GM12801 (cell line): Measurements from ENCODE around the gene NUDCD3.

Source experiments
- CTCF ChIP-seq: IDR thresholded peaks from one replicate; pipeline ENCODE4 v1.5.1; 2011; ENCODE audit warnings: control low read depth; ENCODE audit not compliant: insufficient read length; ENCODE audit errors: extremely low read depth

Gene NUDCD3

GRCh38 chr7:44451123-44451522, 39.3 kb downstream of the NUDCD3 start:
- no peak for TF ChIP-seq CTCF

- no peak for TF ChIP-seq CTCF
Measured at GRCh38 chr7:44449584-44449928, 40.9 kb downstream of the NUDCD3 start.

DNA sequence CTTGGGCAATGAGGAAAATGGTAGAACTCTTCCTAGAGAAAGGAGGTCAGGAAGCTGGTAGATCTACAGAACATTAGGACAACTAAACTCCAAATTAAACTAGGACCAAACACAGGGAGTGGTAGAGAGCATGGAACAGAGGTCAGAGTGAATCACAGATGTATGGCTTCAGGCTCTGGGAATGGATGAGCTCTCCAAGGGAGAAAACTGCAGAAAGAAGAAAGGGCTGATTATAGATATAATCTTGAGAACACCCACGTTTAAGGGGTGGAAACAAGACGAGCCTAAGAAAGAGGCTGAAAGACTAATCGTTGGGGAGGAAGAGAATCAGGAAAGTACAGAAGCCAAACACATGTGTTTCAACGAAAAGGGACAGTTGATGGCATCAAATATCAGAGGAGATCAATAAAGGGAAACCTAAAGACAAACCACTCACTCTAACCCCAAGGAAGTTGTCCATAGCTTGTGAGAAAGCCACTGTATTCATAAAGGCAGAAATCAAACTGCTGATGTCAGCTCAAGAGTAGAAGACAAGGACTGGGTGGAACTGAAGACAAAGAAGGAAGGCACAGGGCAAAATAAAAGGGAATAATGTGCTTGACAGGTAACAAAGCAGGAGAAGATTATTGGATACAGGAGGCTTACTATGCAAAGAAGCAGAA, 41.4 kb downstream of the NUDCD3 start:
- TF ChIP-seq CTCF = no peak

DNA sequence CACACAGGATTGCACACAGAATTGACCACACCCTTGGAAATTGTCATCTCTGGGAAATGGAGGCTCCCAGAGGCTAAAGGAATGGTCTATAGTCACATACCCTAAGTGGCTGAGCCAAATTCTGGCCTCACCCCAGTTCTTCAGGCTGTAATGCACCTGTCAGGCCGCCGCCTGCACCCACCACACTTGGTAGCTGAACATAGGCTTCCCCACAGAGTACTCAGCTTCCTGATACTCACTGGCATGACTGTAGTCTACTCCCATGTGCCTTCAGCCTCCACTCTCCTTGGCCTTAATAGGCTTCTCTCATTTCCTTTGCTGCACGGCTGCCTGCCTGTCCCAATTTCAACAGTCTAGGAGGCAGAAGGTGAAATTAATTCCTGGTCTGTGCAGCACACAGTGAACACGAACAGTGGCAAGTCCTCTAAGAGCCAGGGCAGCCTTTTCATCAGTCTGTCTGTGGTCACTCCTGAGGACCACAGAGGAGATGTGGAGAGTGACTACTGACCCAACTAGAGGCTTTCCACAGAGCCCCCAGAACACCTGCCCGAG, 42.5 kb downstream of the NUDCD3 start:
- TF ChIP-seq CTCF = no peak

DNA sequence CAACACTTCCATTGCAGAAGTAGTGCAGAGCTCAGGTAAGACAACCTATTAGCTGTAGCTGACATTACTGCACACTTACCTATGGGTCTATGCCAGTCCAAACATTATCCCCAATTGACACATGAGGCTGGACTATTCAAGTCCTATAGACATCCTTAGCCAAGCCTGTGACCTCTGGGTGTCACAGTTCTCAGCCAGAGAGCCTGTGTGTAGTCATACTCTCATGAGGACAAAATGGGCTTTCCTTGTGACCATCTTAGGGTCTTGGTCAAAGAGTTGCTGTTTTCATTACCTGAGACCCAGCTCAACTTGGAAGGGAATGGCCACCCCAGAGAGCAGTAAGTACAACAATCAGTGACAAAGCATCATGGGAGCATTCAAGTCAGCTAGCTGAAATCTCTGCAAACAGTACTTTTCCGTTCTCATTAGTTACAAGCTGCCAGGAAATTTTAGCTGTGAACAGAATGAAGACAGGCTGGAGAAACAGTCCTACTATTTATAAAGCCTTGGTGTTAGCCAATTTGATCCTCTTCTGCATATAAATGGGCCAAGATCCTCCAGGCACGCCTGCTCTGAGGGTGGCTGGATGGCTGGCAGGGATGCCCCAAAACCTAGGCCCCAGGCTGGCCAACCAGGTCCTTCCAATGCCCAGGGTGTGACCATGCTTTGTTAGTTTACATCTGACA, 44.3 kb downstream of the NUDCD3 start:
- TF ChIP-seq CTCF = no peak

GRCh38 chr7:44441079-44441478, 49.4 kb downstream of the NUDCD3 start:
- TF ChIP-seq CTCF = no peak

GRCh38 chr7:44440577-44441078, 49.8 kb downstream of the NUDCD3 start:
- TF ChIP-seq CTCF = no peak
